GDM1 (cell line): ENCODE measurements around the gene LMBRD1.
"Not testable (repeated sequence)": the region's sequence is repeated elsewhere in the genome, so short reads cannot be mapped to it uniquely, and the experiment has no call there.

Source experiments
- DNase-seq: peaks from one replicate; lab custom pipeline; 2025; lab: John Stamatoyannopoulos, UW

LMBRD1 gene

DNA sequence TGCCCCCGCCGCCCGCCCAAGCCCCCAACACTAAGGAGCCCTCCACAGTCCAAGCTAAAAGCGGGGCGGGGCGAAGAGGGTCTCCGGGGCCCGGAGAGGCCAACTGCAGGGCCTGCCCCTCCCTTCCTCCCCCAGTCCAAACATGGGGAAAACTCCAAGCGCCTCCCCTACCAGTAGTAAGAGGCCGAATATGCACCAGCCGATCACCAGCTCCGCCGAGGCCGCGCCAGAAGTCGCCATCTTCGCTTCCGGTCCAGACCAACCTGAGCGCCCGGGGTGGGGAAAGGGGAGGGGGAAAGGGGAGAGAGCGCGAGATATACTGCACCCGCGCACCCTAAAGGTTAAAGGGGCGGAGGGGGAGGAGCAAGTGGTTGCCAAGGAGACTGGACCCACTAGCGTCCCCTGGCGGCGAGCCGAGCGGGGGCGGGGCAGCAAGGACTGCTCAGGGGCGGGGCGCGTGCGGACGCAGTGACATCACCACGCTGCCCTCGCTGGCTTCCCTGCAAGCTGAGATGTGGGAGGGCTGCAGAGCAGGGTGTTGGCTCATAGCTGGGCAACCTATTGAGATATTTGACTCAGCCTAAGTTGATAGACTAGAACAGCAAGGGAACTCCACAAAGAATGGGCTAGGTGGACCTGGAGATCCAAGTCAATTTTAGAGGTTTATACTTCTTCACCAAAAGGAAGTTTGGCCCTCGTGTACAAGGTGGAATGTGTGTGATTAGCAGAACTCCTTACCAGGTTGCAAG is at the start of gene LMBRD1:
TSS of gene LMBRD1 (minus strand) at position 369 of the 749 bp plus-strand sequence. CDS start at position 240, 129 bp downstream.
- DNase-seq: peak; percentile 93

DNA sequence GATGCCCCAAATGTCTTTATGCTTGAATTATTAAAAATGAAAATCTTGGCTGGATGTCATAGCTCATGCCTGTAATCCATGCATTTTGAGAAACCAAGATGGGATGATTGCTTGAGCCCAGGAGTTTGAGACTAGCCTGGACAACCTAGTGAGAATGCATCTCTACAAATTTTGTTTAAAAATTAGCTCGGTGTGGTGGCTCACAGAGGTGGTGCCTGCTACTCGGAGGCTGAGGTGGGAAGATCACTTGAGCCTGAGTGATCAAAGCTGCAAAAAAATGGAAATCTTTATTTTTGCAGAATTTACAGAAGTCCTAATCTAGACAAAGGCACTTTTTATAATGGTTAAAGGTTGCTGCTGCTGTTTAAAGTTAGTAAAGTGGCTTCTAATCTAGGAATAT is 49.5 kb upstream of the LMBRD1 start:
- DNase-seq: no peak

DNA sequence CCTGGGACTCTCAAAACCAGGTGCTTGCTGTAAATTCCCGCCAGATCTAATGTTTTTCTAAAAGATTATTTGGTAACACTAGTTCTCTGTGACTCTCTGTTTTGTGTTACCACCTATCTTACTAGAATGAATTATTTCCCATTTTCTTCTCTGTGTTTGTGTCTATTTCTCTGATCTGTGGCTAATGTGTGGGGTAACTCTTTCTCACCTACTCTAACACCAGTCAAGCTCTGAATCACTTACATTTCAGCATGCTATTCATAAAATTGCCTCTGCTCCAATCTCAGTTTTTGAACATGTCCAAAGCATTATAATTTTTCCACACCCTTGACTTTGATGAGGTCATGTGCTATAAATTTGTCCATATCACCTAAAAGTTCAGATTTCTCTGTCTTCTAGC is 46.4 kb upstream of the LMBRD1 start:
- no peak for DNase-seq

DNA sequence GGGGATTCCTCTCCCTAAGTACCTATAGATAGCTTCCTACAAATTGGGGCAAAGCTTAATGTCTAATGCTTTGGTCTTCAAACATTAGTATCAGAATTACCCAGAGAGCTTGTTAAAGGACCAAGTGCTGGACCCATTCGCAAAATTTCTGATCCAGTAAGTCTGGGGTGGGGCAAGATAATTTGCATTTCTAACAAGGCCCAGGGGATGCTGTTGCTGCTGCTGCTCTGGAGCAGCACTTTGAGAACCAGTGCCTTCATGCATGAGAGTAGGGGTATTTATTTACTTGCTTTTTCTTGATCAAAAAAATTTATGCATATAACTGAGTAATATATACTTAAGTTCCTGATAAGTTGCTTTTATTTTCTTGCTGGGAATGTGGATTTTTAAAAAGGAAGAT is 45.1 kb upstream of the LMBRD1 start:
- no peak for DNase-seq

DNA sequence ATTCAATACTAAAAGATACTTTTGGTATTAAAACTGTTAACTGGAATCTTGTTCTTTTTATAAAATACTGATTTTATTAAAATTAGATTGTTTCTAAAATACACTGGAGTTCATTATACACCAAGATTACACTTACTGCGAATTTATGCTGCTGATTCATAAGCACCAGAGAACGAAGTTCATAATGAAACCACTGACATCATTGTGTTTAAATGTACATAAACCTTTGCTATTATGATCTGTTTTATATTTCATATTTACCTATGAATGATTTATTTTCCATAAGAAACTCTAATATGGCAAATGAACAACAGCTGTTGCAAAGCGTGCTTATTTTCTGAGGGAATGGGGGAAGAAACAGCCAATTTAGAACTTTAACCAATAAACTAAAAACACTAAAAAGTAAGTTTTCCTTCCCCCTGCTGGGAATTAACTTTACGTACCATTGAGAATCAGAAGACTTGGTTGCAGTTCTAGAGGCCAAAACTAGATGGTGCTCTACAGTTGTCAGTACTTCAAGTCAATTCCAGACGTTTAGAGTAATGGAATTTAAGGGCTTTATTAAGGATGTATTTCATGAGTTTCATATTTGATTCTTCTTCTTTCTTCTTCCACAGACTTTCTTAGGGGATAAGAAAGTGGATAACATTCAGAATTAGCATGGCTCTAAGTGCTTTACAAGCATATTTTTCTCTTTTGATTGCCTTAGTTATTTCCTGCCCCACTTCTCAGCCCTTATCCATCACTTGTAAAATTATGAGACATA is 38.8 kb upstream of the LMBRD1 start:
- peak; percentile 22 for DNase-seq

DNA sequence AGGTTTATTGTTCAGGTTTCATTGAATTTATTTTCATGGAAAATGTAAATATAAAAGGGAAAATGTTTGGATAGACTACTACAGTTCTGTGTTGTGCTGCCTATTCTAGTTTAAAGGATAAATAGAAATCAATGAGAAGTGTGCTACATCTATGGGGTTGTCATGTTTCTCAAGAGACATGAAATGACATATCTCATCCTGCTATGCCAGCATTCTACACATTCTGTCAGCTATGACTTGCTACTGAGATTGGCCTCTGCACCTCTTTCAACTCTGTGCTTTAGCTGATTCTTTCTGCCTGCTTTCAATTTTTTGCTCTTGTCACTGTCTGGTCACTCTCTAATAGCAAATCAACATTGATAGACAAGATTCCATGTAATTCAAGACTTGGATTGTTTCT is 35.7 kb upstream of the LMBRD1 start:
- no peak for DNase-seq

DNA sequence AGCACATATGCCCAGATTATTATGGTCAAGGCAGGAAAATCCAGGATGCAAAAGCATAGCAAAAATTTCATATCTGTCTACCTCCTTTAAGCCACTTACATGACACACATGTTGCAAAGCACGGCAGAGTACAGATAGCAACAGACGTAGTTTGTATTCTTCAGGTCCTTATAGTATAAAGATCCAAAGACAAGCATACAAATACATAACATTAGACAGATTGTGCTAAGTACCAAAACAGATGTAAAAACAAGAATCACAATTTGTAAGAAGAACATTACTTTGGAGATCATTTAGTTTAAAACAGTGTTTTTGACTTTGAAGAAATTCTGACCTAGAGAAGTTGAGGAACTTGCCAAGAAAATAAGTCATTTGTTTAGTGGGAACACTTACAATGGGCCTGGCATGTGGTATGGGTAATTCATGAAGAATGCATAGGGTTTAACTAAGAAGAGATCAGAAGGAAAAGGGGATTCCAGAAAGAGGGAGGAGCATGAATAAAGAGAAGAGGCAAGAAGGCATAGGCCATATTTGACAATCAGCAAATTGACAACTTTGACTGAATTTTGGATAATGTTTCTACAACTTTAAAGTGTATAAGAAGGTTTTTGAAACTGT is 30.6 kb upstream of the LMBRD1 start:
- DNase-seq: no peak

DNA sequence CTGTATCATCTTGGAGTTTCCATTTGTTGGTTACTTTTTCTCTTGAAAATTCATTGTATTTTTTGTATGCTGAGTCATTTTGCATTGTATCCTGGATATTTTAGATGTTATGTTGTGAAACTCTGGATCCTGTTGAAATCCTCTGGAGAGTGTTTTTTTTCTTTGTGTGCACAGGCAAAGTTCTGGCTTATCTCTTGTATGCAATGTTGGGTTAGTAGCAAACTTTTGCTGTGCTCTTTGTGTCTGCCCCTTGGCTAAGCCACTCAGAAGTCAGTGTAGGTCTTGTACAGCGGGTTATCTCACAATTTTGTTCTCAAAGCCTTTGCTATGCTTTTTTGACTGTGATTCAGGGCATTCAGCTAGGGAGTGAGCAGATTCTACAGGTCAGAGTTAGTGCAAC is 29.1 kb upstream of the LMBRD1 start:
- DNase-seq: no peak

DNA sequence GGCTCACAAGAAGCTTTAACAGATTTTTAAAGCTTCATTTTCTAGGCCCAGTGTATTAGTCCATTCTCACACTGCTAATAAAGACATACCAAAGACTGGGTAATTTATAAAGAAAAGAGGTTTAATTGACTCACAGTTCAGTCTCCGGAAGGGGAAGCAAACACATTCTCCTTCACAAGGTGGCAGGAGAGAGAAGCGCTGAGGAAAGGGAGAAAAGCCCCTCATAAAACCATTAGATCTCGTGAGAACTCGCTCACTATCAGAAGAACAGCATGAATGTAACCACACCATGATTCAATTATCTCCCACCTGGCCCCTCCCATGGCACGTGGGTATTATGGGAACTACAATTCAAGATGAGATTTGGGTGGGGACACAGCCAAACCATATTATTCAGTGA is 27.5 kb upstream of the LMBRD1 start:
- not testable (repeated sequence) for DNase-seq

DNA sequence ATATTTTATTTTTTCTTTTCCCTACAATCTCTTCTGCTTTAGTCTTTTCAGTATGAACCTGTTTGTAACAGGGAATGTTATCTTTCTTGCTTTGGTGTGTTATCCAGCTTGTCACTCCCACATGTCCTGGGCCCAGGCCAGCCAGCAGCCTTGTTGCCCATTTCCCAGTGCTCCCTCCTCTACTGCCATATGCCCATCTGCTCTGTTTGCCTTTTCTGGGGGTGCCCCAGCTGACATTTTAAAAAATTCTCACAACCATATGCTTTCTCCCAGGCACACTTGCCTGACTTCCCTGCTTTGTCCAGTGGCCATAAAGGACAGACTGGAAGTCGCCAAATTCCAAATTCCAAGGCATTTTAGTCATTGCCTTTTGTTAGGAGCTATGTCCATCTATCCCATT is 23.6 kb upstream of the LMBRD1 start:
- no peak for DNase-seq

DNA sequence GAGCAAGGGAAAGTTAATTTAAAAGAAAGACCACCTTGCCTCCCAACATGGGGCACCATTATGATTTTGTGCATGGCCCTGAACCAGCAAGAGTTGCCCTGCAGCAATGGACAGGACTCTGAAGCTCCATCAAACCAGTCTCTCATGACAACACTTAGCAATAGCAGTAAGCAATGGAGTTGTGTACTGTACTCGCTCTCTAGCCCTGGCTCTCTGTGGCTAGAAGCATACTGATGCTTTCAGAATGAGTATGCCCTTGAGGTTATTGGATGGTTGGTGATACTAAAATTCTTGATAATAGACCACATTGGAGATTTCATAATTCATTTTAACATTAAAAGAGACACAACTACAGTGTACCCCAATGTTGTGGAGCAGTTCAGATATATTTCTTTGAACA is 23.2 kb upstream of the LMBRD1 start:
- no peak for DNase-seq

DNA sequence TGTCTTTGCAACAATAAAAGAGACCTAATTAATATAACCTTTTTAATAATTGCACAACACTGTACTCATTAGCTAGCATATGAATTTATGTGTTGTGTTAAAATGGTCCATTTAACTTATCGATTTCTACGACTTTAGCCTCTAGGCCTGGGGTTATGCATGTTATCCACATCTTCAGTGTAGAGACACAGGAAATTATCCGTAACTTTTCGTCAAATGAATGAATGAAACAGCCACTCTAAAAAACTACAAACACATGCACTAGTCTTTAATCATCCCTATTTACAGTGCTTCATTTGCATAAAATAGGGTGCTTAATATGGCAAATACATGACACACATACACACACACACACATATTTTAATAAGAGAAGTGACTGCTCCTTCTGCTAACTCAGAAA is 22.3 kb upstream of the LMBRD1 start:
- no peak for DNase-seq

DNA sequence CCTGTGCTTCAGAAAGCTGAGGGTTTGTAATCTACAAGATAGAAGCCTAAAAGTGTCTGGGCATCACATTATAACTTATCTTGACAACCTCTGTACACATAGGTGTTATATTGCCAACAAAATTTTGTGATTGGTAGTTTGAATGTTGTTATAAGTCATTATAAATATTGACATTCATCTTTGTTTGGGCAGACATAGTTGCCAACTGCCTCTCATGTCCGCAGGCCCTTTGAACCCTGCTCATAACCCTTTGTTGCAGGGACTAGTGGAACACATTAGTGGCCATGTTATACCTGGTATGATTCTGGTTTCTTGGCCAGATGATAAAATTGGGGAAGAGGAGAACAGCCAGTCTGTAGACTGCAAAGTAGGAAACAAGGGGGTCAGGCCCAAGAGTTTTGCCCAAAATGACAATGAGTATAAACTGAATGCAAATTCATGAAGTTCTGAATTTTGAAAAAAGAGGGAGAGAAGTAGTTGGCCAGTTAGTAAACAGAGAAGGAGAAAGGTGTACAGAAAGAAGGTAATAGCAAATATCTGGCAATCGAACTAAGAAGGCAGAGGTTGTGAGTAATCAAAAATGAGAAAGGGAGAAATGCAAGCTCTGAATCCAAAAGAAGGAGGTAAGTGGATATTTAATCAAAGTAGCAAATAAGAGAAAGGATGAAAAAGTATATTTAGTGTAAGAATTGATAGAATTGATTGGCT is 21.6 kb upstream of the LMBRD1 start:
- no peak for DNase-seq

DNA sequence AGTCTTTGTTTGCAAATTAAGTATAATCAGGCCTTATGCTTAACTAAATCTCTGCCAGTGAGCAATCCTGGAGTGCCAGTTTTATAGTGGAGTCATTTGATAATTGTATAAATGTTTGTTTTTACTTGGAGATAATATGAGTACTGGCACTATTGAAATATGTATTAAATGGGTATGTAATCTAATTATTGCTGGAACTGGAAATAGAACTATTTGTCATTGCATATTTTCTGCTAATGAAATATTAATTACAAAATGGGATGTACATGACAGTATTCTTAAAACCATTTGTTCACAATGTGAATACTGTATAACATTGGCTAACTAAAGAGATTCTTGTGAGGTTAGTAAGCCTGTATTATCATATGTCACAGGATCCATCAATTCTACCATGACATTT is 20.5 kb upstream of the LMBRD1 start:
- DNase-seq: no peak

DNA sequence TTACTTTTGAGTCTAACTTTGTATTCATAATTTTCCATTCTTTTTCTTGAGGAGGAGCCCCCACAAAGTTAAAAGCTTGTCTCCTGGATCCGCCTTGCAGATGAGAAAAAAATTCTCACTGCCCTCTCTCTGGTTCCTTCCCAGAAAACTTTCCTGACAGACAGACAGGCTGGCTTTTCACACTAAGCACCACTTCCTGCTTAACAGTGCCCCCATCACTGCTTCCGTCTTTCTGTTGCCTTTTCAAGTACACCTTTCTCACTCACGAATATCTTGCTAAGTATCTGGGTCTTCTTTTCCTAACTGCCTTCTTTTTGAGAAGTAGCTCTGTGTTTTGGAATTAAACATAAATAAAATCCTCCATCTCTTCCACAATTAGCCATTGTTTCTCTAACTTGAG is 19.8 kb upstream of the LMBRD1 start:
- no peak for DNase-seq

DNA sequence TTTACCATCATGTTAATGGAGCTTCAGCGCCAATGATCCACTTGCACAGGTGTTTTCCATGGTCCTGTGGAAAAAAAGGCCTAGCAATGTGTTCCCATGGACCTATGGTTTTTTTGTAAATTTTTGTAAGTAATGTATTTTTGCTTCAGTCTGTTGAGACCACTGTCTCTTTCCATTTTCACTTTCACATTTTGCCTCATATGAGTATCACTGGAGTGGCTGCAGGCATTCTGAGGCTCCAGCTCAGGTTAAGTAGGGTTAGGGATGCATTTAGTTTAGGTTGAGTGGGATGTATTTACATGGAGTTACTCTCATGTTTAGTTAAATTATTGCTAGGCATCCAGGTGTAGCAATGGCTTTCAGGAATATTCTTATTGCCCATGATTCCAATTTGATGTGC is 19.2 kb upstream of the LMBRD1 start:
- DNase-seq: no peak

DNA sequence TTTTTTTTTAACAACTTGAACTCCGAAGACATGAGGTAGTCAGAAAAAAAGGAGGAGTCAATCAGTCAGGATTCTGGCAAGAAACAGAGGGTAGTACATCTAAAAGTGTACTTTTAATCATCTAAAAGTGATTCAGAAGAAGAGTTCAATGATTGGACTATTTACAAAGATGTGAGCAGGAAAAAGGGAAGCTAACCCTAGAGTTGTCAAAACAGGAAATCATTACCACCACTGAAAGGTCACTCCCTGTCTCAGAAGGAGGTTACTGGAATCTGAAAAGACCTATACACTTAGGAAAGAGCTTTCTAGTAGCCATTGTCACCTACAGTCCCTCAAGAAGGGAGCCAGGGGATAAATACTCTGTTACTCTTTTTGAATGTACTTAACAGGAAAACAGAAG is 16.7 kb upstream of the LMBRD1 start:
- no peak for DNase-seq

DNA sequence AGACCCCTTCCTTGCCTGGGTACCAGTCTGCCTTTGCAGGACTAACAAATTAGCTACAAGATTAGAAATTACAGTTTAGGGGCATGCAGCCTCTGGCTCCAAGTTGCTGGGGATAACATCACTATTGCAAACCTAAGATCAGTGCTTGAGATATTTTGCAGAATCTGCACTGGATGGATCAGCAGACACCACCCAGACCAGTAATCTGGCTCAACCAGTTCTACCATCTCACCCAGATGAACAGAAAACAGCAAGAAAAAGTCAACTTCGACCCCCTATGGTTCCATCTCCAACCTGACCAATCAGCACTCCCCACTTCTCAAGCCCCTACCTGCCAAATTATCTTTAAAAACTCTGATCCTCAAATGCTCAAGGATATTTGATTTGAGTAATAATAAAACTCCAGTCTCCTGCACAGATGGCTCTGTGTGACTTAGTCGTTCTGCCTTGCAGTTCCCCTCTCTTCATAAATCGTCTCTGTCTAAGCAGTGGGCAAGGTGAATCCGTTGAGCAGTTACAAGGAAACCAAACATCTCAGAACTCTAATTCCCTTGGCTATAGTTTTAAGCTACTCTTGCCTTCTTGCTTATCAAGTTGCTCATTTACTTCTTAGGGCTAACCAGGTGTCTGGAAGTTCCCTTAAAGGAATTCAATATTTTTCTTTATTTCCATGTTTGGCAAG is 16.1 kb upstream of the LMBRD1 start:
- DNase-seq: no peak

DNA sequence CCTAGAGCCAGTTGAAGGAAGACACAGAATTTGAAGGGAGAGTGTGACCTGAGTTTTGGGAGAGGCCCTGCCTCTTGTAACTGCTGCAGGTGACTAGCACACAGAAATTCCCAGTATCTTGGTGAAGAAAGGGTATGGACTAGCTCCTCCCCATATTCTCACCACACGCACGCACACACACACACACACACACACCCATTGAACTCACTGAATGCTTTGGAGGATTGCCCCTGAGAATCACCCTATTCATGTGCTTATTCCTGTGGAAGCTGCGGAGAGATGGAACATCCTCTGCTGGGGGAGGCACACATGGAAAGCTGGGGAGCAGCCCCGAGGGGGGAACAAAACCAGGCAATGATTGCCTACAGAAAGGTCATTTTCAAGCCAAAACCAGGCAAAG is 6.2 kb upstream of the LMBRD1 start:
- DNase-seq: no peak

DNA sequence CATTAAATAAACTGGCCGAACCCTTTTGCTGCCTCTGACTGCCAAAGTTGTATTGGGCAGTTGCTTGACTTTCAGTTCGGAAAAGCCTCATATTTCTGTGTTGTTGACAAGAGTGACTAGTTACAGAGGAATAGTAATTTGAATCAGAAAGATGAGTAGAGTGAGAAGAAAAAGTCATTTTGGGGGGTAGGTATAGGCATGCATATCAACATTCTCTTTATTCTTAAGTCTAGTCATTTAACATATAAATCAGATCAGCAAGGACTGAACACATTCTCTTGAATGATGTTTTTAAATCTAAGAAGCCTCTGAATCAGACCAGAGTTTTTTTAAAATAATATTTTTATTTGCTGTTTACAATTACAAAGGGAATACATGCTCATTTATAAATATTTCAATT is 4.9 kb upstream of the LMBRD1 start:
- DNase-seq: no peak

DNA sequence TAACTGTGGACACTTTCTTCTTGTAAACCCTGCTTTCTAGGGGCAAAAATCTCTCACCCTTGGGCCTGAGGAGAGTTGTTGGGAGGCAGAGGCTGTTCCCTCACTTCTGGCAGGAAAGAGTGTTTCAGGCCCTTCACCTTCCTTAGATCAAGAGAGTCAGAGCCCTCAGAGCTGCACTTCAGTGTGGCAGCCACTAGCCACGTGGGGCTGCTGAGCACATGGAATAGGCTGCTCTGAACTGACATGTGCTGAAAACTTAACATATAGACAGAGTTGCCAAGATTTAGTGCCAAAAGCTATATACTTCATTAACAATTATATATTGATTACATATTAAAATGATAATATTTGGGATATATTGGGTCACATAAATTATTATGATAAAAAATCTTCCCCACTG is 4.4 kb upstream of the LMBRD1 start:
- no peak for DNase-seq

DNA sequence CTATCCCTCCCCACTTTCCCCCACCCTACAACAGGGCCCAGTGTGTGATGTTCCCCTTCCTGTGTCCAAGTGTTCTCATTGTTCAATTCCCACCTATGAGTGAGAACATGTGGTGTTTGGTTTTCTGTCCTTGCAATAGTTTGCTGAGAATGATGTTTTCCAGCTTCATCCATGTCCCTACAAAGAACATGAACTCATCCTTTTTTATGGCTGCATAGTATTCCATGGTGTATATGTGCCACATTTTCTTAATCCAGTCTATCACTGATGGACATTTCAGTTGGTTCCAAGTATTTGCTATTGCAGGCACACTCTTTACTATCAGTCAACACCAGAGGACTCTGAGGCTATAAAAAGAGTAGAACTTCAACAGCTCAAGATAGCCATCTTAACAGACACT is 2.0 kb upstream of the LMBRD1 start:
- not testable (repeated sequence) for DNase-seq
